Cerebellar cortex (tissue), 1 donor: ENCODE data around the gene BMP6.

Experiments
- DNase-seq: peaks from one replicate; pipeline ENCODE4 v3.0.0-alpha.2; 2015; ENCODE audit warnings: low spot score

The BMP6 gene

DNA sequence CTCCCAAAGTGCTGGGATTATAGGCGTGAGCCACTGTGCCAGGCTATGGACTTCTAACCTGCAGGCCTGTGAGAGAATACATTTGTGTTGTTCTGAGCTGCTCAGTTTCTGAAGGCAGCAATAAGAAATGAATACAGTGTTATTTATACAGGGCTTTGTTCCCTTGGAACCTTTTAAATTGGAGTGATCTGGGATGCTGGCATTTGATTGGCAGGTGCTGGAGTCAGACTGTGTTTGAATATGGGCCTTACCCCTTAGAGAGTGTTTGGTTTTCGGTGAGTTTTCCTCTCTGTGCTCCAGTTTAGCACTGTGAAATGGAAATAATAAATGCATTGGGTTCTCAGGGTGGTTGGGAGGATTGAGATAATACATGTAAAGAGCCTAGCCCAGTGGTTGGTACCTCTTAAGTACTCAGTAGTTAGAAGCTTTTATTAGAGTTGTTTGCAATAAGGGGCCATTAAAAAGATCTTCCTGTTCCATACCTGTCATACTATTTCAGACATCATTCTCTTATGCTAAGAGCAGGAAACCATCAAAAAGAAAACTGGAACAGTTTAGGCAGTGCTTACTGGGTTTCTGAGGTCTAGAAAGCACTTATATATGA, 22.1 kb downstream of the BMP6 start:
- no peak for DNase-seq

DNA sequence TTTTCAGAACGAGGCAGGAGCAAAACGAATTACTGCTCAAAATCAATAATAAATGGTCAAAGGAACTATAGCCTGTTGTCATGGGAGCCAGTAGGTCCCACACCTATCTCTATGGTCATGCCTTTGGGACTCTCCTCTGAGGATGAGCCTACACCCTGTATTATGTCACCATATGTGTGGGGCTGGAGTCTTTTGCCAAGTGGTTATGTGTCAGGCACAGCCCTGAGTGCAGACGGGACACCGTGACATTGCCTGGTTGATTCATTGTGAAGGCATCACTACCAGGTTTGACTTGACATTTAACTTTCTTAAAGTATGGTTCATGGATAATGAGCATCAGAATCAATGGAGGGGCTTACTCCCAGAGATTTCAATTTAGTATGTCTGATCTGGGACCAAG, 23.6 kb downstream of the BMP6 start:
- DNase-seq, result no peak

DNA sequence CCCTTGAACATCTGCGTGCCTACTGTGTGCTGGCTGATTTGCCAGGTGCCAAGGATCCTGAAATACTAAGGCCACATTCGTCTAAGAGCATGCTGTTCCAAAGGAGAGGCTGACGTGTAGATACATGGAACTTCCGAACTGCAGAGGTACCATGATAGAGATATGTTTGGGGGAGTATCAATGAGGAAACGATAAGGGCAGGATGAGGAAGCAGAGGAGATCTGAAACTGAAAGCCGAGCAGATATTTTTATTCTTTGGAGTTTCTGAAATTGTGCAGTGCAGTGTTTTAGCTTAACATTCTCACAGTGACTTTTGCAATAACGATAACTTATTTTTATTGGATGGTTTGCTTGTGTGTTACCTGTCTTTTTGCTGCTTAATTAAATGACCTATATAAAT, 24.3 kb downstream of the BMP6 start:
- DNase-seq, result no peak

DNA sequence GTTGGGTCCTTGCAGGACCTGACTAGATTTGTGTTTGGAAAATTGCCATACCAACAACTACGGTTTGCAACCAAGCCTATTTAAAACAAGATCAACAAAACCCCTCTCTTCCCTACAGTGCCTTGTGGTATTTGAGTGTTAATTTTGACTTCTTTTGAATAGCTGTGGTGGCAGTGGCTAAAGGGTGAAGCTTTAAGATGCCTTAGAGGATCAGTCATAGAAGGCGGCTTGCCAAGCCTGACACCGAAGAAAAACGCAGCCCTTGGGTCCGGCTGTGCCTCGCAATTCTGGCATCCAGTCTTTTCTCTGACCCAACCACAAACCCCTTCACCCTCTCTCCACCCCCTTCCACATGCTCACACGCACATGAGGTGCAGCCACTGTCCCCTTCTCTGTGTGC, 32.6 kb downstream of the BMP6 start:
- no peak for DNase-seq

DNA sequence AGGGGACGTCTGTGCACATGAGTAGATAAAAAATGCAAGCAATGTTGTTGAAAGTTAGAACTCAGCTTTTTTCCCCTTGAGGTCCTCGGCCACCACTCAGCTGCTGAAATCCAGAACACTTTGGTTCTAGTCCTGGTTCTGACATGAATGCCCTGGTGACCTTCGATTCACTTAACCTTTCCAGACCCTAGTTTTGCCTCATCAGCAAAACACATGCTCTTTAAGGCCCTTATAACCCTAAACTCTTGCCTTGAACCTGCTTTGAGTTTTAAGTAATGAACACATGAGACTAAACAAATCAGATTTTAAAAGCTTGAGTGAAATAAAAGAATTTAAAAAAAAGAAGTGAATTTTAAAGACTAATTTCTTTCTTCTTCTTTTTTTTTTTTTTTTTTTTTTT, 33.4 kb downstream of the BMP6 start:
- DNase-seq, result no peak

DNA sequence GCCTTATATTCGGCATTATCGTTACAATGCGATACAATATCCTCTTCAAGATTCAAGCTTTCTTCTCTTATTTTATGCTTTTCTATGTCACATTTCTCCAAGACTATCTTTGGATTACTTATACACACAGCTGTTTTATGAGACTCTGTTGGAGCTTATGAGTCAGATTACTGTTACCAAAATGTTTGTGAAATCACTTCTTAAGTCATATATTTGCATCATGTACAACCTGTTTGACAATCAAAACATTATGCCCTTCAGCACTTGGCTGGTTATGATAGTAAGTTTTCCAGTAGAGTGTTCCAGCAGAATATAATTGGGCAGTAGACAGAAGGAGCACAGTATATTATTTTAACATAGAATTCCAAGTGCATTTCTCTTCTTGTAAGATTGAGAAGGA, 35.2 kb downstream of the BMP6 start:
- DNase-seq, result no peak

DNA sequence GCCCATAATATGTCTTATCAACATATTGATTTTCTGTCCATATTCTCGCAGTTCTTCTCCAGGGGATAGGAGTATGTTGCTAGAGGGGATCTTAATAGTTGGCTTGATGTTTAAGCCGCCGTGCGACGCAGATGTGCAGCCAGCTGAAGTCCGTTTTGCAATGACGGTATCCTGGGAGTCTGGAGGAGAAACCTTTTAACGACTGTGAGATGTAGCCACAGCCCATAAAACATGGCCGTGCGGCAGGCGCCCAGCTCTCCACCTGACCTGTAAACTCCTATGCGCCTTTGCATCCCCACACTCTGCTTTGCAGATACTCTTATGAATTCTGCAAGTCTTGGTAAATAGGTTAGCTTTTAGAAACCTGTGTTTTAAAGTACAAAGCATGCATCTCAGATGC, 36.9 kb downstream of the BMP6 start:
- no peak for DNase-seq

DNA sequence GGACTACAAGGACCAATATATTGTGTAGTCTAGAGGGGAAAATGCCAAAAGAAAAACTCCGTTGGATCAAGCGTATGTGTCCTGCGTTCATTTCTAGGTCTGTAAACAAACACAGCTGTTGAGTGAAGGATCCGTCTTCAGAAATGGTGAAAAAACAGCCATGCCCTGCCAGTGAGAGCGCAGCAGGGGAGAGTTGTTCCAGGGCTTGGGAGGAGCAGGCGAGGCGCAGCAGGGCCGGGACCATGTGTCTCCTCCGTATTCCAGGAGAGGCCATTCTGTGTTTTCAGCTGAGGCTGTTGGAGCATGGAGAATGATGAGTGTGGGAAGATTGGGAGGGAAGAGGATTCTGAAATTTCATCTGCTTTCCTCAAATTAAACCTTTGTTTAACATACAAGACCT, 38.0 kb downstream of the BMP6 start:
- no peak for DNase-seq

DNA sequence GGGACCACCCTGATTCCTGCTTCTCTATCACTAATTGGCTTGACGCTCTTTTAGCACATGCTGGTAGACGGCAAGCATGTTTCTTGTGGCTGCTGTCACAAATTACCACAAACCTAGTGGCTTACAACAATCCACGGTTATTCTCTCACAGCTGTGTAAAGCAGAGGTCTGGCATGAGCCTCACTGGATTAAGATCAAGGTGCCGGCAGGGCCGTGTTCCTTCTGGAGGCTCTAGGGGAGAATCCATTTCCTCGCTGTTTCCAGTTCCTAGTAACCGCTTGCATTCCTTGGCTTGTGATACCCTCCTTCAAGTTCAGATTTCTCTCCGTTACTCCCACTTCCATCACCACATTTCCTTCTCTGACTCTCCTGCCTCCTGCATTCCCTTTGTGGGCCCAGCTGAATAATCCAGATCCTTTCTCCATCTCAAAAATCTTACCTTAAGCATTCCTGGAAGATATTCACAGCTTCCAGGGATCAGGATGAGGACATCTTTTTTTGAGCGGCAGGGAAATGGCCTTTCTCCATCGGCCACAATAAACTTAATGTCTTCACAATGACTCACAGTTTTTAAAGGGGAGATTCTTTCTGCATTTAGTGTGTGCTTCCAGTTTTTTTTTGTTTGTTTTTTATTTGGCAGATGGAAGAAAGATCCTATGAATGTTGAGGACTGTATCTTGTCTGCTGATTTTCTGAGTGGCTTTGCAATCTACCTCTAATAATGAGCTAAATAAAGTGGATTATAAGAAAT, 39.9 kb downstream of the BMP6 start:
- DNase-seq, result no peak

DNA sequence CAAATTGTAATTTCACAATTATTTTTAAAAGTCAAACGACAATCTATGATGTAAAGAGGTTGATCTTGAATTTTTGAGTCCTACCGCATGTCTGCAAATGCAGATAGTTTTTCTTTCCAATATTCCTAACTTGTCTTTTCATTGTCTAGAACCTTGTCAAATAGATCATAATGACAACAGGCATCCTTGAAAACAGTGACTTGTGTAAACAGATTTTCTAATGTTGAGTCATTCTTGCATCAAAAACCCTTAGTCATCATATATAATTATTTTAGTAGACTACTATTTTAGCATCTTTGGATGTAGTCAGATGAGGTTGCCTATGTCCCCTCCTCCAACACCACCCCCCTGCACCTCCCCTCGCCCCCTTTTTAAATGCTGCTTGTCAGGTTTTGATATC, 43.8 kb downstream of the BMP6 start:
- no peak for DNase-seq

DNA sequence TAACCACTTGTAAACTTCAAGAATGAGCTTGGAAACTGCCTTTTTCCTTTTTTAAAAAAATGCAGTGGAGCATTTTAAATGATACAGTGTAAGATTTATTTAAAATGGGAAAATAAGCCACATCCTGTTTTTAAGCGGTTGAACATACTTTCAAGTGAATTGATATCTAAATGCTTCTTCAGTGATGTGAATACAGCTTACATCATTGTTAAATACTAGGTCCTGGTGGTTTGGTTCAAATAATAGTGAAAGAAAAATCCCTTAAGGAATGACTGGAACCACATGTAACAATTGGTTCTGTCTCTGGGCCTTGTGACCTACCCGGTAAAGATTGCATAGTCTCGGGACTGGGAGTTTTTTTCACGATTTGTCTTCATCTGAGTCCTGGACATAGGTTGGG, 44.2 kb downstream of the BMP6 start:
- no peak for DNase-seq

DNA sequence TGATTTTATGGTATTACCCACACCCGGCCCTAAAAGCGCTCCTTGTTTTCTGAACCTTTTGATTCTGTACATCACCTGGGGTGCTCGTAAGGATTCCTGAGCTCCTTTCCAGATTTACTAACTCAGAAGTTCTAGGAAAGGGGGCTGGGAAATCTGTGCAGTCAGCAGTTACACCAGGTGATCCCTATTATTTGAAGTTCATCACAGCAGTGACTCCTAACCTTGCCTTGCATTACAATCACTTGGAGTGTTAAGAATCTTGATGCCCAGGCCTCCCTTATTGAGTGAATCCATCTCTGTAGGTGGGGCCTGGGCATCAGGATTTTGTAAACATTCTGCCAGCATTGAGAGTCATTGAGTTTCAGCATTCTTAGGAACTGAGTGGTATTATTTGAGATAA, 44.7 kb downstream of the BMP6 start:
- DNase-seq, result no peak

DNA sequence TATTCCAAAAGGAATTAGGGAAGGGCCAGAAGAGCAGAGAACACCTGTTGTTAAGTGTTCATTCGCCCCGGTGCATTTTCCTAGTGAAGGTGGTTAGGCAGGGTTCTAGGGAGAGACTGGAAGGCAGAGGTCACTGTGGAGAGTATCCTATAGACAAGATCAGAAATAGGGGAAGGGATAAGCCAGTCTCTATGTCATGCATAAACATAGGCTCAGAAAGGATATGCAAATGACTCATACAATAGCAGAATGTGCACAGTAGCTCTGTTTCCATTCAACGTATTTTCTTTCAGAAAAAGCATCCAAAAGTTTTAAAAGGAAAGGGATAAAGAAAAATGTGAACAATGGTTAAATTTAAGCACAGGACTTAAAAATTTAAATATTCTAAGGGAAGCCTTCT, 47.4 kb downstream of the BMP6 start:
- DNase-seq, result no peak

DNA sequence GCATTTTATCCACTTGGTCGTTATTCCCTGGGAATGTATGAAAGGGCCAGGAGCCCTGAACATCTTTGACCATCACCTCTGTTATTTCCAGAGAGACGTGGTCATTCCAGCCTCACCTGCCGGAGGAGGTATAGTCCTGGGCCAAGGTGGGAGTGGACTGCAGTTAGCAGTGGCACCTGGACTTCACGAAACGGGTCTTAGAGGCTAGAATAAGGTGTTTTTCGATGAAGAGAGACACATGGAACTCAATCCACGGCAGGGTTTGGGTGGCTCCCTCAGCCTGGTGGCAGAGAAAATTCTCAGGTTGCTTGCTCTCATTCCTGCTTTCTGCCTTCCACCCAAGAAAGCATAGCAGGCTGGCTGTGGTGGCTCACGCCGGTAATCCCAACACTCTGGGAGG, 48.0 kb downstream of the BMP6 start:
- DNase-seq, result no peak

DNA sequence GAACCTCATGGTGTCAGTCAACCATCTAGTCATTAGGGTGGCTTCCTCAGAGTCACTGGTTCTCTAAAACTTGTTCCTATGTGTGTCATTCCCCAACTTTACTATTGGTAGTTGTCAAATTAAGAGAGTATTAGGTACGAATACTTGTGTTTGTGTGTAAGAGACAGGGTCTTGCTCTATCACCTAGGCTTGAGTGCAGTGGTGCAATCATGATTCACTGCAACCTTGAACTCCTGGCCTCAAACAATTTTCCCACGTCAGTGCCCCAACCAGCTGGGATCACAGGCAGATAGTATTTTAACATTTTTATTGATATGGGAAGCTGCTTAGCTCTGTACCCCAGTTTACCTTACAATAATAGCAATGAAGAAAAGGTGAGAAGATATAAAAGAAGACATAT, 50.6 kb downstream of the BMP6 start:
- no peak for DNase-seq

DNA sequence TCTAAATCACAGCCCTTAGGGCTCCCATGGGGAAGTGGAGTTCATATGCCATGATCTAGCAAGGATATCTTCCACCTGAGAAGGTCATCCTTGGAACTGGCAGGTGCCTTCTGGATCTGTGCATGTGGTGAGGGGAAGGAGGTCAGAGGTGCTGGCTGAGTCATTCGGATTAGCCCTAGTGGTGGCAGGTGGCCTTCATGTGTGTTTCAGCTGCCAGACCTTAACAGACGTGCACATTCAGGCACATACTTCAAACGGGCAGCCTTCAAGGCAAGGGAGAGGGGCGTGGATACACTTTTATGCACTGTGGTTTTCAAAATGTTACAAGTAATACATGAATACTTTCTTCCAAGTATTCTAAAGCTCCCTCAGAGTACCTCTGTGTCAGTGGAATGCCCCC, 51.2 kb downstream of the BMP6 start:
- DNase-seq, result no peak

DNA sequence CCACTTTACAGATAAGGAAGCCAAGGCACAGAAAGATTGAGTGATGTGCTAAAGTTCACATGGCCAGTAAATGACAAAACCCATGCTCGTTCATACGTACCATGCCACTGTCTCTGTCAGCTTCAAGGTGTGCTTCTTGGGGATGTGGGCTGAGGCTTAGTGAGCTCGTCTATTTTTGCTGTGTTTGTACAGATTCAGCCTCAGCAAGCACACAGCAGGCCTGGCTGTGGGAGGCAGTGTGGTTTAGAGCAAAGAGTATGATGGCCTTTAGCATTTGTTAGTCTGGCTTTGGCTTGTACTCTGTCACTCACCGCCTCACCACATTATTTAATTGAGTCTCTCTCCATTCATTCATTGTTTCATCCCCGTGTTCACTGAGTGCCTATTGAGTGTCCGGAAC, 55.3 kb downstream of the BMP6 start:
- no peak for DNase-seq

DNA sequence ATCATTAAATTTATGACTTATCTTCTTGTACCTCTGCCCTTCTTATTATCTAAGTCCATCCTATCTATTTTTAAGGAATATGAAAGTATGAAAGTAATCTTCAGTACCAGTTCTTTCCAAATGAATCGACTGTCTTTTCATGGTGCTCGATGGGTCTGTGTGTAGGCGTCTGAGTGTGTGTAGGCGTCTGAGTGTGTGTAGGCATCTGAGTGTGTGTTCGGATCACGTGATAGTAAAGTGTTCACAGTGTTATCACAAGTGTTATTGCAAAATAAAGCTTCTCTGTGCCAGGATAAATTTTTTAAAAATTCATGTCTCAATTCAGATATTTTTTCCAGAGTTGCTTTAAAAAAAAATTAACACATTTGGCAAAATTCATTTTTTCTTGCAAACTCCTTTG, 58.3 kb downstream of the BMP6 start:
- DNase-seq, result no peak

DNA sequence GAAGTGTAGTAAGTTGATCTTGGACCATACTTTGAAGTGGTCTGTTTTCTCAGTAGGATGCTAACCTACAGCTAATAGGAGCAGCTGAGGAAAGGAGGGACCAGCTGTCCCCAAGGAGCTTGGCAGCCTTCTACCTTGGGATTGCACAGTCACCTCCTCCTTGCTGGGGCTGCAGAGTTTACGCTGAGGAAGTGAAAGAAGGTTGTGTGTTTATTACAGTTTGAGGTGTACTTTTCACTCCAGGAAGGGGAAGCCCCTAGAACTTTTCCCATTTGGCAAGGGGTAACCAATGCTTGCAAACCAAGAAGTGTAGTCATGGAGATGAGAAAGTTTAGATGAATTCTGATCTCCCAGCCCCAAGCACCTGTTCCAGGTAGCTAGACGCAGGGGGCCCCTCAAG, 58.8 kb downstream of the BMP6 start:
- no peak for DNase-seq

DNA sequence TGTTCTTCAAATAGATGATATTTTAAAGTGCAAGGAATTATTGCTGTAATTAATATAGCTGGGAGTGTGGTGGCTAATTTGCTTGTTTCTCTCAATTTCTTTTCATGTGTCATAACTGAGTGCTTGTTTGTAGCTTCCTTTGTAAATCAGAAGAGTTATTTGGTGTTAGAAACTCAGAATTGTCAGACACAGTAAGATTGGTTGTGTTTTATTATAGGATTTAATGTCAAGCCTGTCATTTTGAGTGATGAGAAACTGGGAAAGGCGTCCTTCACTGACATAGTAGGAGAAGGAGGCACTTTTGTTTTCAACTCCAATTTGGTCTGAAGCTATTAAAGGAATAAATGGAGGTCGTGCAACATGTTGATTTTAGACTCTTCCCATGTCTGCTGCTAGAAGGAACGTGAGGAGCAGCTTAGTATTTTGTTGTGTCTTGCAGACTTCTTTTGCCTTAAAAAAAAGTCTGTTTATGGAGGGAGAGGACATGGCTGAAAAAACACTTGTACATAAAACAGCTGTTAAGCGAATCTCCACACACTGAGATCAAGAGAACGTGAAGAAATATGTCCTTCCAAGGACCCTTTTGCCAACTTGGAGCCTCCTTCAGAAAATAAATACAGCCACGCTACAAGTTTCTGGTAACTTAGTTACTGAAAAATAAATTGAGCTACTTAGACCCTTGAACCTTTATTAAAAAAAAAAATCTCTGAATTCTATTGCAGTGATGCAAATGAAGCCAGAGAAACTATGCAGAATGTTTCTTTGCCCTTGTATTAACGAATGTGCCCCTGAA, 59.5 kb downstream of the BMP6 start:
- DNase-seq, result no peak

DNA sequence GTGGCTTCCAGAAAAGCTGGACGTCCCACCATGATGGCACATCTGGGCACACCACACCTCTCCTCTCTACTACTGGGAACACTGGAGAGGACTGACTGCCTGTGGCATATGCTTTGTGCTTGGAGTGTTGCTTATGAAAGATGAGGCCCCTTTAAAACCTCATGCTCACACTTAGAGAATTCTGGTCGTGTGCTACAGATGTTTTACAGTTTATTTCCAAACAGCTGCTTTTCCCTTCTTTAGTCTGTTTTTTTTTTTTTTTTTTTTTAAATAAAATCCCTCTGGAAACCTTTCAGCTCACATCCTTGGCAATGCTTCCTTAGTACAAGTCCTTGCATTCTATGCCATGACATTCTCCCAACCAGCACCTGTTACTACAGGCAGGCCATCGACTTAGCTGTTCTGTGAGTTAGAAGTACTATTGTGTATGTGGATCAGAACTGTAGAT, 60.3 kb downstream of the BMP6 start:
- no peak for DNase-seq

DNA sequence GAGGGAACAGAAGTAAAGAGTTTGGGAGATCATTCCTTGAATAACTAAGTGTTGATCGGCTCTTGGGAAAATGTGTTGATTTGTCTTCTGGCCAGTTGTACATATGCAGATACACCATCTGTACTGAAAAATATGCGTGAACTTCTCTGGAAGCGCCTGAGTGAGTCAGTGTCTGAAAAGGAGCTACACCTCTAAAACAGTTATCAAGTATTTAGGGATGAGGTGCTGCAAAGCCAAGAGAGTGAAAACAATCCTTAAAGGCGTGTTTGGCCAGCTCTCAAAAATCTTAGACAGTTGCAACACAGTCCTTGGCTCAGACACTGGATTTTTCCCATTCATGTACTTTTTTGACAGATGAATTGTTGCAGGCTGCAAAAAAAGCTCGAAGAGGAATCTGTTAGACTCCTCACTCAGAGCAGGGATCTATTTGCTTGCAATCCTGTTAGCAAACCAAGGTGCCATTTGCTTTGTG, 61.3 kb downstream of the BMP6 start:
- DNase-seq, result no peak

DNA sequence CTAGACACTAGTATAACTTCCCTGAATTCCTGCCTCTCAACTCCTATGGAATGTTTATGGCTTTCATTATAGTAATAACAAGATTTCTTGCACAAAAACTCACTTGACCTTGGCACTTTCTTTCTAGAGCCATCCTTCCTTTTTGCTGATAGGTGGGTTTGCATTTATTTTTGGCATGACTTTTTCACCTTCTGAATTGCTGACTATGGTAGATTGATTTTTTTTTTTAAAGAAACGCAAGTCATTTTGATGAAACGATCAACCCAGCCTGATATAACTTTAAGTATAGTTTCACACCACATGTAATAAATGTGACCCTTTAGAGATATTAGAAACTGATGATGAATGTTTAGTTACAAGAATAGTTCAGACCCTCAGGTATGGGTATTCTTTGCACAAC, 61.8 kb downstream of the BMP6 start:
- DNase-seq, result no peak
